ENCODE results near the gene STXBP5L. TPM values are rescaled to one million over a fixed set of nuclear protein-coding genes. Genes with fewer than 3 reads are reported as not detected.
"Not testable (repeated sequence)": the region's sequence is repeated elsewhere in the genome, so short reads cannot be mapped to it uniquely, and the experiment has no call there.

Gene STXBP5L
- total and polyA plus RNA-seq, 7 experiments from 2014 or later = not detected

GRCh38 chr3:120894316-120895057, 13.5 kb upstream of the STXBP5L start:
- Mint-ChIP-seq H3K27ac (no peak overlapping the region), H3K4me1 (no peaks in the 10 kb centered on the region), H3K4me3 (no peak overlapping the region), H3K27me3 (peaks cover 0 to 38% (median 14%) of the 10 kb centered on the region in 5 donors), H3K36me3 (peaks cover 0 to 4% (median 0%) of the 10 kb centered on the region in 5 donors), H3K9me3 (peaks cover 0 to 14% (median 3%) of the 10 kb centered on the region in 11 donors)
- H3K4me3 ChIP-seq (ENCODE audit: low read length) = no peak overlapping the region
- CTCF ChIA-PET = no interaction called here
- POLR2A ChIA-PET = no interaction called here
- intact Hi-C loops (cut with micrococcal nuclease) = no loop called here
- no peaks in the 10 kb centered on the region for H3K9me3 ChIP-seq (ENCODE audit: control insufficient read depth in 2 of 3, low read length in 3 of 3)
- no peaks in the 10 kb centered on the region for H3K36me3 ChIP-seq (ENCODE audit: control insufficient read depth in 2 of 3, insufficient read depth in 3 of 3, low read length in 3 of 3)
- H3K27me3 ChIP-seq (ENCODE audit: control insufficient read depth in 2 of 2, insufficient read depth in 2 of 2, low read length in 2 of 2) = peaks cover 0 to 4% of the 10 kb centered on the region in 2 donors
- no peak overlapping the region for H3K27ac ChIP-seq (ENCODE audit: low read depth, low read length)
- ATAC-seq (no peak), DNase-seq (no peak)
- H3K4me1 ChIP-seq (ENCODE audit: control insufficient read depth in 2 of 2, insufficient read depth in 2 of 2, low read length in 2 of 2) = no peaks in the 10 kb centered on the region

- H3K27me3 ChIP-seq (ENCODE audit: control insufficient read depth in 2 of 2, insufficient read depth in 2 of 2, low read length in 2 of 2); H3K9me3 ChIP-seq (ENCODE audit: control insufficient read depth in 2 of 3, low read length in 3 of 3); H3K4me3 Mint-ChIP-seq; DNase-seq; H3K36me3 ChIP-seq (ENCODE audit: control insufficient read depth in 2 of 3, insufficient read depth in 3 of 3, low read length in 3 of 3); H3K27ac Mint-ChIP-seq; H3K4me1 Mint-ChIP-seq; ATAC-seq; H3K27ac ChIP-seq (ENCODE audit: low read depth, low read length); H3K4me3 ChIP-seq (ENCODE audit: low read length); H3K4me1 ChIP-seq (ENCODE audit: control insufficient read depth in 2 of 2, insufficient read depth in 2 of 2, low read length in 2 of 2); POLR2A ChIA-PET; intact Hi-C loops (cut with micrococcal nuclease); CTCF ChIA-PET: not testable (repeated sequence)
- H3K27me3 Mint-ChIP-seq = peaks cover 10 to 41% (median 21%) of the 10 kb centered on the region in 5 donors
- peaks cover 0 to 23% (median 6%) of the 10 kb centered on the region in 11 donors for H3K9me3 Mint-ChIP-seq
- peaks cover 0 to 10% (median 0%) of the 10 kb centered on the region in 5 donors for H3K36me3 Mint-ChIP-seq
Observed at GRCh38 chr3:120901716-120902115, 6.3 kb upstream of the STXBP5L start.

GRCh38 chr3:120903221-120903620, 4.8 kb upstream of the STXBP5L start:
- CTCF ChIA-PET = no interaction called here
- no peak overlapping the region for H3K4me3 Mint-ChIP-seq
- intact Hi-C loops (cut with micrococcal nuclease) = no loop called here

GRCh38 chr3:120907659-120908029, 361 bp upstream of the STXBP5L start:
- intact Hi-C loops (cut with micrococcal nuclease) = no loop called here
- H3K4me1 Mint-ChIP-seq = peaks cover 10 to 26% (median 21%) of the 10 kb centered on the region in 7 donors
- peaks cover 0 to 29% (median 9%) of the 10 kb centered on the region in 11 donors for H3K9me3 Mint-ChIP-seq
- peaks cover 7 to 24% of the 10 kb centered on the region in 2 donors for H3K27me3 ChIP-seq (ENCODE audit: control insufficient read depth in 2 of 2, insufficient read depth in 2 of 2, low read length in 2 of 2)
- H3K27ac ChIP-seq (ENCODE audit: low read depth, low read length) = no peak overlapping the region
- DNase-seq = no peak
- ChIA-PET CTCF (no interaction called here), POLR2A (no interaction called here)
- H3K4me1 ChIP-seq (ENCODE audit: control insufficient read depth in 2 of 2, insufficient read depth in 2 of 2, low read length in 2 of 2) = peaks cover 0 to 8% of the 10 kb centered on the region in 2 donors
- H3K27me3 Mint-ChIP-seq = peaks cover 52 to 69% (median 66%) of the 10 kb centered on the region in 5 donors
- H3K27ac Mint-ChIP-seq = peak overlapping the region in 1 of 9 donors; percentile 83
- H3K9me3 ChIP-seq (ENCODE audit: control insufficient read depth in 2 of 3, low read length in 3 of 3) = no peaks in the 10 kb centered on the region
- no peak for ATAC-seq
- no peak overlapping the region for H3K4me3 ChIP-seq (ENCODE audit: low read length)
- H3K4me3 Mint-ChIP-seq = peak overlapping the region; percentile 27 to 86 (median 73)
- H3K36me3 ChIP-seq (ENCODE audit: control insufficient read depth in 2 of 3, insufficient read depth in 3 of 3, low read length in 3 of 3) = no peaks in the 10 kb centered on the region
- peaks cover 0 to 7% (median 6%) of the 10 kb centered on the region in 5 donors for H3K36me3 Mint-ChIP-seq

More at GRCh38 chr3:120903221-120903620, 4.8 kb upstream of the STXBP5L start:
- peaks cover 0 to 10% (median 6%) of the 10 kb centered on the region in 5 donors for H3K36me3 Mint-ChIP-seq
- H3K4me3 ChIP-seq (ENCODE audit: low read length) = no peak overlapping the region
- peaks cover 0 to 3% of the 10 kb centered on the region in 2 donors for H3K27me3 ChIP-seq (ENCODE audit: control insufficient read depth in 2 of 2, insufficient read depth in 2 of 2, low read length in 2 of 2)
- peaks cover 24 to 56% (median 36%) of the 10 kb centered on the region in 5 donors for H3K27me3 Mint-ChIP-seq
- DNase-seq = no peak
- POLR2A ChIA-PET = no interaction called here
- no peak overlapping the region for H3K27ac Mint-ChIP-seq
- H3K27ac ChIP-seq (ENCODE audit: low read depth, low read length) = no peak overlapping the region
- no peaks in the 10 kb centered on the region for H3K9me3 ChIP-seq (ENCODE audit: control insufficient read depth in 2 of 3, low read length in 3 of 3)
- peaks cover 2 to 11% (median 7%) of the 10 kb centered on the region in 7 donors for H3K4me1 Mint-ChIP-seq
- peaks cover 0 to 2% of the 10 kb centered on the region in 2 donors for H3K4me1 ChIP-seq (ENCODE audit: control insufficient read depth in 2 of 2, insufficient read depth in 2 of 2, low read length in 2 of 2)
- no peak for ATAC-seq
- H3K36me3 ChIP-seq (ENCODE audit: control insufficient read depth in 2 of 3, insufficient read depth in 3 of 3, low read length in 3 of 3) = no peaks in the 10 kb centered on the region
- H3K9me3 Mint-ChIP-seq = peaks cover 0 to 29% (median 9%) of the 10 kb centered on the region in 11 donors

- H3K9me3 Mint-ChIP-seq = peaks cover 0 to 29% (median 9%) of the 10 kb centered on the region in 11 donors
- Histone ChIP-seq H3K27me3 (ENCODE audit: control insufficient read depth in 2 of 2, insufficient read depth in 2 of 2, low read length in 2 of 2) (peaks cover 7 to 24% of the 10 kb centered on the region in 2 donors), H3K4me1 (ENCODE audit: control insufficient read depth in 2 of 2, insufficient read depth in 2 of 2, low read length in 2 of 2) (peaks cover 0 to 8% of the 10 kb centered on the region in 2 donors), H3K36me3 (ENCODE audit: control insufficient read depth in 2 of 3, insufficient read depth in 3 of 3, low read length in 3 of 3) (no peaks in the 10 kb centered on the region), H3K4me3 (ENCODE audit: low read length) (peak overlapping the region; percentile 8), H3K27ac (ENCODE audit: low read depth, low read length) (no peak overlapping the region), H3K9me3 (ENCODE audit: control insufficient read depth in 2 of 3, low read length in 3 of 3) (no peaks in the 10 kb centered on the region)
- DNase-seq (no peak), ATAC-seq (no peak)
- CTCF ChIA-PET = interaction anchor here (0.6 kb wide), 1 partner anchor 9 kb away, joined by 3 read pairs; no protein-coding TSS in a partner anchor
- no peak overlapping the region for H3K27ac Mint-ChIP-seq
- peak overlapping the region; percentile 18 to 83 (median 68) for H3K4me3 Mint-ChIP-seq
- POLR2A ChIA-PET = no interaction called here
- H3K27me3 Mint-ChIP-seq = peaks cover 53 to 73% (median 69%) of the 10 kb centered on the region in 5 donors
- peaks cover 10 to 26% (median 21%) of the 10 kb centered on the region in 7 donors for H3K4me1 Mint-ChIP-seq
- peaks cover 0 to 7% (median 6%) of the 10 kb centered on the region in 5 donors for H3K36me3 Mint-ChIP-seq
- intact Hi-C loops (cut with micrococcal nuclease) = no loop called here
Observed at GRCh38 chr3:120908795-120909601, 993 bp downstream of the STXBP5L start.

GRCh38 chr3:120909602-120909878, 1.5 kb downstream of the STXBP5L start:
- CTCF ChIA-PET = interaction anchor here (0.6 kb wide), 1 partner anchor 9 kb away, joined by 3 read pairs; no protein-coding TSS in a partner anchor
- H3K9me3 ChIP-seq (ENCODE audit: control insufficient read depth in 2 of 3, low read length in 3 of 3) = no peaks in the 10 kb centered on the region
- no peaks in the 10 kb centered on the region for H3K36me3 ChIP-seq (ENCODE audit: control insufficient read depth in 2 of 3, insufficient read depth in 3 of 3, low read length in 3 of 3)
- H3K9me3 Mint-ChIP-seq = peaks cover 0 to 29% (median 9%) of the 10 kb centered on the region in 11 donors
- peak overlapping the region in 9 of 10 donors; percentile 7 to 83 (median 54) for H3K4me3 Mint-ChIP-seq
- H3K27me3 ChIP-seq (ENCODE audit: control insufficient read depth in 2 of 2, insufficient read depth in 2 of 2, low read length in 2 of 2) = peaks cover 7 to 24% of the 10 kb centered on the region in 2 donors
- peaks cover 53 to 76% (median 73%) of the 10 kb centered on the region in 5 donors for H3K27me3 Mint-ChIP-seq
- H3K4me1 Mint-ChIP-seq = peaks cover 10 to 26% (median 21%) of the 10 kb centered on the region in 7 donors
- DNase-seq = peak in 2 of 9 donors; percentile 5 to 10
- peaks cover 0 to 8% of the 10 kb centered on the region in 2 donors for H3K4me1 ChIP-seq (ENCODE audit: control insufficient read depth in 2 of 2, insufficient read depth in 2 of 2, low read length in 2 of 2)
- intact Hi-C loops (cut with micrococcal nuclease) = no loop called here
- POLR2A ChIA-PET = no interaction called here
- ATAC-seq = no peak
- H3K27ac Mint-ChIP-seq = no peak overlapping the region
- H3K36me3 Mint-ChIP-seq = peaks cover 0 to 7% (median 6%) of the 10 kb centered on the region in 5 donors
- H3K27ac ChIP-seq (ENCODE audit: low read depth, low read length) = no peak overlapping the region
- no peak overlapping the region for H3K4me3 ChIP-seq (ENCODE audit: low read length)

All from naive thymus-derived CD4-positive, alpha-beta T cell (primary cell).